Right lobe of liver (tissue), 4 donors: ENCODE measurements around the gene PTCD3.

ENCODE experiments used
- CTCF ChIP-seq, 4 donors: fragments of 200-600 bp in 3 of 4; fragments of 450-650 bp in 1 of 4; IDR thresholded peaks; one replicate each; pipeline versions ENCODE4 v1.5.1 to v1.8.0; 2016 to 2022; ENCODE audit warnings: antibody characterized with exemption in 4 of 4, mild to moderate bottlenecking in 2 of 4
- POLR2A ChIP-seq: fragments of 450-650 bp; IDR thresholded peaks from one replicate; pipeline ENCODE4 v1.6.1; 2017; ENCODE audit warnings: antibody characterized with exemption, mild to moderate bottlenecking
- donor health status: DM: no; HTN: no; CAD: no.
- donor health status: DM: no; HTN: no; CAD: no.
- donor health status: DM: no; HTN: yes; CAD: no.

GRCh38 chr2:86142436-86143257, 36.6 kb downstream of the PTCD3 start:
- TF ChIP-seq CTCF (IDR thresholded peaks at IDR 0.05) (no peak), POLR2A (no peak)
